Gastrocnemius medialis (tissue), 4 donors: ENCODE results near the gene MKLN1.

Experiments
- POLR2A ChIP-seq, 2 donors: fragments of 450-650 bp; IDR thresholded peaks; one replicate each; pipeline ENCODE4 v1.6.1; 2017; ENCODE audit warnings: antibody characterized with exemption in 2 of 2, mild to moderate bottlenecking in 2 of 2, moderate library complexity in 2 of 2
- TF ChIP-seq, protein P1 (sequence below), 5 experiments: fragments of 450-650 bp in 3 of 5; fragments of 200-600 bp in 2 of 5; sonication (generic) in 2 of 5; IDR thresholded peaks in 4 of 5; conservative IDR thresholded peaks in 1 of 5; 1 replicate in 4 of 5; 2 replicates in 1 of 5; pipeline ENCODE4 v1.5.1; 2016 to 2019; ENCODE audit warnings: antibody characterized with exemption in 5 of 5, mild to moderate bottlenecking in 3 of 5, moderate library complexity in 3 of 5

DNA sequence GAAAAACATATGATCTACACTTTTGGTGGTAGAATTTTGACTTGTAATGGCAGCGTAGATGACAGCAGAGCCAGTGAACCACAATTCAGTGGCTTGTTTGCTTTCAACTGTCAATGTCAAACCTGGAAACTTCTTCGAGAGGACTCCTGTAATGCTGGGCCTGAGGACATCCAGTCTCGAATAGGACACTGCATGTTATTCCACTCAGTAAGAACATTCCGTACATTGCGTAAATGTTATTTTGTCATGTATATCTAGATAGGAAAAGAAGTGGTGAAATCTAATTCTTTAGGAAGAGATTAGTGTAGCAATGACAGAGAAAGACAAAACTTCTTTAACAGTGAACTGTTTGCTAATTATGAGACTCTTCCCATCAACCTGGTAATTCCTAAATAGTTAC is 115.8 kb downstream of the MKLN1 start:
- TF ChIP-seq, protein P1, sequence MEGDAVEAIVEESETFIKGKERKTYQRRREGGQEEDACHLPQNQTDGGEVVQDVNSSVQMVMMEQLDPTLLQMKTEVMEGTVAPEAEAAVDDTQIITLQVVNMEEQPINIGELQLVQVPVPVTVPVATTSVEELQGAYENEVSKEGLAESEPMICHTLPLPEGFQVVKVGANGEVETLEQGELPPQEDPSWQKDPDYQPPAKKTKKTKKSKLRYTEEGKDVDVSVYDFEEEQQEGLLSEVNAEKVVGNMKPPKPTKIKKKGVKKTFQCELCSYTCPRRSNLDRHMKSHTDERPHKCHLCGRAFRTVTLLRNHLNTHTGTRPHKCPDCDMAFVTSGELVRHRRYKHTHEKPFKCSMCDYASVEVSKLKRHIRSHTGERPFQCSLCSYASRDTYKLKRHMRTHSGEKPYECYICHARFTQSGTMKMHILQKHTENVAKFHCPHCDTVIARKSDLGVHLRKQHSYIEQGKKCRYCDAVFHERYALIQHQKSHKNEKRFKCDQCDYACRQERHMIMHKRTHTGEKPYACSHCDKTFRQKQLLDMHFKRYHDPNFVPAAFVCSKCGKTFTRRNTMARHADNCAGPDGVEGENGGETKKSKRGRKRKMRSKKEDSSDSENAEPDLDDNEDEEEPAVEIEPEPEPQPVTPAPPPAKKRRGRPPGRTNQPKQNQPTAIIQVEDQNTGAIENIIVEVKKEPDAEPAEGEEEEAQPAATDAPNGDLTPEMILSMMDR (IDR thresholded peaks at IDR 0.05 in 4 of 5, conservative IDR thresholded peaks at IDR 0.05 in 1 of 5) = no peak
- TF ChIP-seq POLR2A (IDR thresholded peaks at IDR 0.05) = no peak
